Astrocyte of the cerebellum (primary cell): ENCODE measurements around the gene EXOG.

Source experiments
- DNase-seq: peaks from one replicate; pipeline ENCODE4 v3.0.0-alpha.2; 2011; ENCODE audit warnings: low read depth
- H3K4me3 ChIP-seq: 2 replicates; pipeline ENCODE4 v1.5.1; 2011; ENCODE audit warnings: mild to moderate bottlenecking, low read depth, low read length, moderate library complexity
- in situ Hi-C: cut with HindIII; loops from 2 replicates; pipeline ENCODE4 v1.10.0; 2017; ENCODE audit warnings: low sequenced_read_pairs
- TF ChIP-seq, protein P1 (sequence below): IDR thresholded peaks from 2 replicates; pipeline ENCODE4 v1.5.1; 2012; ENCODE audit warnings: low read length, low read depth, moderate library complexity, mild to moderate bottlenecking; ENCODE audit errors: missing control alignments

The EXOG gene, protein sequence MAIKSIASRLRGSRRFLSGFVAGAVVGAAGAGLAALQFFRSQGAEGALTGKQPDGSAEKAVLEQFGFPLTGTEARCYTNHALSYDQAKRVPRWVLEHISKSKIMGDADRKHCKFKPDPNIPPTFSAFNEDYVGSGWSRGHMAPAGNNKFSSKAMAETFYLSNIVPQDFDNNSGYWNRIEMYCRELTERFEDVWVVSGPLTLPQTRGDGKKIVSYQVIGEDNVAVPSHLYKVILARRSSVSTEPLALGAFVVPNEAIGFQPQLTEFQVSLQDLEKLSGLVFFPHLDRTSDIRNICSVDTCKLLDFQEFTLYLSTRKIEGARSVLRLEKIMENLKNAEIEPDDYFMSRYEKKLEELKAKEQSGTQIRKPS

DNA sequence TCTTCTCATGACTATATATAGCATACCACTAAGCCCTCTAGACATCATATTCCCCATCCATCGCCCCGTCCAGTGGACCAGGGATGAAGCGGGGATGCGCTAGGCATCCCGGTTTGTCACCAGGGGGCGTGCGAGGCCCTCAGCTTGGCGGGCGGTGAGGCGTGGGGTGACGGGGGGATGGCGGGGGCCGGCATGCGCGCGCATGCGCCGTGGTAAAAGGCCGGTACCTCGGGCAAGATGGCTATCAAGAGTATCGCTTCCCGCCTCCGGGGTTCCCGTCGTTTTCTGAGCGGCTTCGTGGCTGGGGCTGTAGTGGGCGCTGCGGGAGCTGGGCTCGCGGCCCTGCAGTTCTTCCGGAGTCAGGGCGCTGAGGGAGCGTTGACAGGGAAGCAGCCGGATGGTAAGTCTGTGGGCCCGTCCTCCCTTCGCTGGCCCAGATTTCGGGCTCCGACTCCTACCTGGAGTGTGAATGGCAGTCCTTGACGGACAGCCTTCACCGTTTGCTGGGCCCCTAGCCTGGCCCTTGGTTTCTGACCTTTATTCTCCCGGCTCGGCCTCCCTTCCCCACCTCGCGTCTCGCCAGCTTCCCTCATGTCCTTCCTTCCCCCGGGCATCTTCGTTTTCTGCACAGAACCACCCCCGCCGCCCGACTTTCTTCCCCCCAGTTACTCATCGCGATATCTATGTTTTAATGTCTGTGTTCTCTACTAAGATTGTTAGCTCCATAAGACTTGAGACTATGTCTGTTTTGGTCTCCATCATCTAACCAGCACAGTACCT is at the start of gene EXOG:
EXOG (plus strand) TSS at position 210 of the 780 bp plus-strand sequence; CDS start at position 238, 28 bp downstream.
- peak; percentile 77 for DNase-seq
- in situ Hi-C loops, result no loop called here
- TF ChIP-seq, protein P1, sequence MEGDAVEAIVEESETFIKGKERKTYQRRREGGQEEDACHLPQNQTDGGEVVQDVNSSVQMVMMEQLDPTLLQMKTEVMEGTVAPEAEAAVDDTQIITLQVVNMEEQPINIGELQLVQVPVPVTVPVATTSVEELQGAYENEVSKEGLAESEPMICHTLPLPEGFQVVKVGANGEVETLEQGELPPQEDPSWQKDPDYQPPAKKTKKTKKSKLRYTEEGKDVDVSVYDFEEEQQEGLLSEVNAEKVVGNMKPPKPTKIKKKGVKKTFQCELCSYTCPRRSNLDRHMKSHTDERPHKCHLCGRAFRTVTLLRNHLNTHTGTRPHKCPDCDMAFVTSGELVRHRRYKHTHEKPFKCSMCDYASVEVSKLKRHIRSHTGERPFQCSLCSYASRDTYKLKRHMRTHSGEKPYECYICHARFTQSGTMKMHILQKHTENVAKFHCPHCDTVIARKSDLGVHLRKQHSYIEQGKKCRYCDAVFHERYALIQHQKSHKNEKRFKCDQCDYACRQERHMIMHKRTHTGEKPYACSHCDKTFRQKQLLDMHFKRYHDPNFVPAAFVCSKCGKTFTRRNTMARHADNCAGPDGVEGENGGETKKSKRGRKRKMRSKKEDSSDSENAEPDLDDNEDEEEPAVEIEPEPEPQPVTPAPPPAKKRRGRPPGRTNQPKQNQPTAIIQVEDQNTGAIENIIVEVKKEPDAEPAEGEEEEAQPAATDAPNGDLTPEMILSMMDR, result peak; percentile 96
- peak within 1 kb of the TSS; percentile 88 for H3K4me3 ChIP-seq

DNA sequence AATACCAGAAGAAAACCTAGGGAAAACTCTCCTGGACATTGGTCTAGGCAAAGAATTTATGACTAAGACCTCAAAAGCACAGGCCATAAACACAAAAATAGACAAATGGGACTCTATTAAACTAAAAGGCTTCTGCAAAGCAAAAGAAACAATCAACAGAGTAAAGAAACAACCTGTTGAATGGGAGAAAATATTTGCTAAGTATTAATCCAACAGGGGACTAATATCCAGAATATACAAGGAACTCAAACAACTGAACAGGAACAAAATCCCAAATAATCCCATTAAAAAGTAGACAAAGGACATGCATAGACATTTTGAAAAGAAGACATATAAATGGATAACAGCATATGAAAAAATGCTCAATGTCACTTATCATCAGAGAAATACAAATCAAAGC is 49.3 kb upstream of the EXOG start:
- no peak overlapping the region for H3K4me3 ChIP-seq
- DNase-seq, result no peak
- in situ Hi-C loops, result no loop called here
- TF ChIP-seq, protein P1, result no peak

- H3K4me3 ChIP-seq, result no peak overlapping the region
- TF ChIP-seq, protein P1, result no peak
- in situ Hi-C loops, result no loop called here
- DNase-seq, result no peak
Observed at GRCh38 chr3:38450853-38451252, 45.3 kb upstream of the EXOG start.

DNA sequence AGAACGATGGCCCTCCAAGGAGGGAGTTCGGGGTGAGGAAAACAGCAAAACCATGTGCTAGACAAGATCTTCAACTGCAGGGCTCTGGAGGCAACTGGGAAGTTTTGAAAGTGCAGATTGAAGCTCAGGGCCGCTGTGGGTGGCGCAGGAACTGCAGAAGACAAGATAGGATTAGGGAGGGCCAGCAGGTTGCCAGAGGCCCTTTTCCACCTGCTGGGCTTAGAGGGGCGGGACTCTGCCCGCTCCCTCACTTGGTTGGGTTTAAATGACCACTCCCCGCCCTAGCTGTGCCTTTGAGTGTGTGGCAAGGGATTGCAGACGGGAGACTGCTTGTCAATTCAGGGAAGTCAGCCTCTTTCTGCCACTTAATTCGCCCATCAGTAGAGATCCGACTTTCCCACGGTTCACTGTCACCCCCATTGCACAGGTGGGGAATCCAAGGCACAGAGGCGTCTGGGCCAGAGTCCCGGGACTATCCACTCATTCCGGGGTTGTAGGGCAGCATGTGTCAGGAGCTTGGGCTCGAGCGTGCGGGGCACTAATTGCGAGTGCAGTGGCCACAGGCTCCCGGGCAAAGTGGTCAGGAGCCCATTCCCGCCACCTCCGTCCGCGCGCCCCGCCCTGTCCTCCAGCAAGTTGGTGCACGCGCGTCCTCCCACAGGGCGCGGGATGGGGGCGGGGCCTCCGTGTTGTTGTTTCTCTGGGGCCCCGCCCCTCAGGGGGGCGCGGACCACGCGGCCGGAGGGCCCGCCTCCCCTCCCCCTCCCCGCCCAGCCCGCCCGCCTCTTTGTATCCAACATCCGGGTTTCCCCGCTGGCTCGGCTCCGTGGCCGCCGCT is 42.8 kb upstream of the EXOG start, which contains the start of gene ACVR2B:
ACVR2B (plus strand) TSS at position 816 of the 838 bp plus-strand sequence. CDS start 433 bp downstream, outside the sequence.
- in situ Hi-C loops, result no loop called here
- peak within 1 kb of the TSS; percentile 55 for H3K4me3 ChIP-seq
- TF ChIP-seq, protein P1, result no peak
- DNase-seq, result peak; percentile 24

DNA sequence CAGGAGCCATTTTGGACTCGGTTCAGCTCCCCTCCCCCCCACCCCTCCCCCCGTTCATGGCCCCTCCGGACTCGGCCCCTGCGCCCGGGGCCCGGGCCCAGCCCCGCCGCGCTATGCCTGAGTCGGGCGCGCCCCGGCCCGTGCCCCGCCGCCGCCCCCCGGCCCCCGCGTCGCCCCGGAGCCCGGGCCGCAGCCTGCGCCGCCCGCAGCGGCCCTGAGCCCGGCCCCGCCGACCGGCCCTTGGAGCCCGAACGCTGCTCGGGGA is 42.3 kb upstream of the EXOG start:
- H3K4me3 ChIP-seq, result peak overlapping the region; percentile 55
- TF ChIP-seq, protein P1, result no peak
- DNase-seq, result no peak
- in situ Hi-C loops, result no loop called here
